Tongue (tissue), 2 donors: ENCODE results near the gene PIK3IP1. TPM values are rescaled to one million over a fixed set of nuclear protein-coding genes. Genes with fewer than 3 reads are reported as not detected.
"Not testable (repeated sequence)": the region's sequence is repeated elsewhere in the genome, so short reads cannot be mapped to it uniquely, and the experiment has no call there.

Experiments
- DNase-seq: peaks from one replicate; pipeline ENCODE4 v3.0.0-alpha.2; 2015
- total RNA-seq: library from RNA; depleted of rRNA; stranded (reverse); fragments of >200 nt; gene quantifications from one replicate; pipeline ENCODE4 v1.2.3, GENCODE V29; 2014

Gene PIK3IP1, protein sequence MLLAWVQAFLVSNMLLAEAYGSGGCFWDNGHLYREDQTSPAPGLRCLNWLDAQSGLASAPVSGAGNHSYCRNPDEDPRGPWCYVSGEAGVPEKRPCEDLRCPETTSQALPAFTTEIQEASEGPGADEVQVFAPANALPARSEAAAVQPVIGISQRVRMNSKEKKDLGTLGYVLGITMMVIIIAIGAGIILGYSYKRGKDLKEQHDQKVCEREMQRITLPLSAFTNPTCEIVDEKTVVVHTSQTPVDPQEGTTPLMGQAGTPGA
- 16.7 TPM for total RNA-seq

DNA sequence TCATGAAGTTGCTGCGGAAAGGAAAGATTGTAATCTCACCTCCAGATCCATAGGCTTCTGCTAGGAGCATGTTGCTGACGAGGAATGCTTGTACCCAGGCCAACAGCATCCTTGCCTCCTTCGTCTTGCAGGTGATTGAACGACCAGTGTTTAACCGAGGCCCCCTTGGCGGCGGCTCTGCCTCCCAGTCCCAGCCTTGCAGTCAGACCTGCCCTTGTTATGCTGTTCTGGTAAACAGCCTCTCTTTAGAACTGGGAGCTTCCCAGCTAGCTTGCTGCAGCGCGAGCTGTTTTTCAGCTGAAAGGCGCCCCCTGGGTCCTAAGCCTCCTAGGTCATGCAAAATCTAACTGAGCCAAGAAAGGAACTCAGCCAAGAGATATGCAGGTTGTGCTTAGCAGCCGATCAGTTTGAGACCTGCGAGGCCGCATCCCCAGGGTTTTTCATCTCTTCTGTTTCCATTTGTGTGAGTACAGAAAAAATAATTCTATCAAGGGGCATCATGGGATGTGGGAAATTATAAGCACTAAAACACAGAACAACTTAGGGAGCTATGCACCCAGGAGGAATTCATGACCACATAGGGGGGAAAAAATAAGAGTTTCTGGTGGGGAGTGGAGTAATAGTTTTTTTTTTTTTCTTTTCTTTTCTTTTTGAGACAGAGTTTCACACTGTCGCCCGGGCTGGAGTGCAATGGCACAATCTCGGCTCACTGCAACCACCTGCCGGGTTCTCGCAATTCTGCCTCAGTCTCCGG lies at the start of gene PIK3IP1:
Gene PIK3IP1, minus strand, starts transcription at position 253 of the 754 bp plus-strand sequence. Its CDS starts 144 bp downstream, at position 109.
- DNase-seq, result peak; percentile 86

- no peak for DNase-seq
These were observed 49.2 kb upstream of the PIK3IP1 start for GRCh38 chr22:31341386-31342088.

DNA sequence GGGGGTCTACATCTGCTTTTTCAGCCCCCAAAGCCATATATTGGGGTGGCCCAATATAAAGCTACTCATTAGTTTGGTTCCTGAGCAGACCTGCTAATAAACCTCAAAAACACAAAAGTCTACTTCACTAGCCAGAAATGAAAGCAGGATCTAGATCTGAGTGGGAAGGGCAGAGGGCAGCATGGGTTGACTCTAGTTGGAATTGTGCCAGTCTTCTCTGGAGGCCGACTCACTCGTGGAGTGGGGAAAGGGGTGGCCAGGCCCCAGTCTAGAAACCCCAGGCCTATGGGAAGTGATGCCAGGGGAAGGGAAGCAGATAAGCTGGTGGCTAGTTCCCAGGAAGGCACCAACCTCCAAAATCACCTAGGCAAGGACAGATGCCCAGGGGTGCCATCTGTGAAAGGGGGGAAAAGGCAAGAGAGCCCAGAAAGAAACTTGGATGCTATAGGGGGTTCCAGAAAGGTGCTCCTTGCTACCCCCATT lies 48.5 kb upstream of the PIK3IP1 start:
- DNase-seq, result no peak

GRCh38 chr22:31340360-31340759 lies 48.1 kb upstream of the PIK3IP1 start:
- no peak for DNase-seq

DNA sequence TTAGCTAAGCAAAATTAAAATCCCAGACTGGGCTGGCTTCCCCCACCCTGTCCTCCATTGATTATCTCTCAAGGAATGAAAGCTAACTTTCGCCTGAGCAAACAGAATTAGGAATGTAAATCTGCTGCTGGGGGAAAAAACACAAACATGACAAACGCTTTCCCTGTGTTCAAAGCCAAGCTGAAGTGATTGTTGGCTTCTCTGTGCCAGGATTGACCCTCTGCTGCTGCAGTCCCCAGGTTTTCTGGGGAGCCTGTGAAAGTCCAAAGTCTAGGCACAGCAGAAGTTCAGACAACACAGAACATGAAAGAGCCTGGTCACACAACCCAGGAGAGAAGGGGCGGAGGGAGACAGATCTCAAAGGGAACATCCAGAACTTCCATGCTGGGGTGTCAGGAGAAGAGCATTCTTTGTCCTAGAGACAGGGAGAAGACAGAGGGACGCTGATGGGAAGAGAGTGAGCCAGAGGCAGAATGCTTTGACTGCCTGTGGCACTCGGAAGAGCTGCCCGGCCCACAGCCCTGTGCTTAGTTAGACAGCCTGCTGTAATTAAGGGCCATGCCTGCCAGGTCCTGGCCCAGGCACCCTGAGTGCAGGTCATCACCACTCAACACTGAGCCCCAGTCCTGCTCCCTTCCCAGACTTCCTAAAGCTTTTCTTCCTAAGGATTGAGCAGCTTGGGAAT lies 47.0 kb upstream of the PIK3IP1 start:
- DNase-seq, result no peak

GRCh38 chr22:31337178-31337577 lies 44.9 kb upstream of the PIK3IP1 start:
- no peak for DNase-seq

DNA sequence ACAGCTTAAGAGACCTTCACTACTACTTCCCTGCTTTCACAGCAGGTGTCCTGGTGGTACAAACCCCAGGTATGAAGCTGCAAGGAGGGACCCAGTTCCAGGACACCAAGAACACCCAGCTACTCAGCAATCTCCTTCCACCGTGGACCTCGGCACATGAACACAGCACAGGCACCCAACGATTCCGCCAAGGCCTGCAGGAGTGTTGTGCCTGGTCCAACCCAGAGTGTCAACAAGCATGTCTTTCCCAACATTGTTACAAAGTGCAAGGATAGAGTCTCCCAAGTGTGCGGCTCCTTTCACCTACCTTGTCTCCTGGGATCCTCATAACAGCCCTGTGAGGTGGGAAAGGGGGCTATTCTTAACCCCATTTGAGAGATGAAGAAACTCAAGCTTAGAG lies 42.0 kb upstream of the PIK3IP1 start:
- no peak for DNase-seq

- no peak for DNase-seq
These were observed 41.4 kb upstream of the PIK3IP1 start for GRCh38 chr22:31333641-31334040.

- DNase-seq, result no peak
These were observed 40.6 kb upstream of the PIK3IP1 start for GRCh38 chr22:31332886-31333285.

DNA sequence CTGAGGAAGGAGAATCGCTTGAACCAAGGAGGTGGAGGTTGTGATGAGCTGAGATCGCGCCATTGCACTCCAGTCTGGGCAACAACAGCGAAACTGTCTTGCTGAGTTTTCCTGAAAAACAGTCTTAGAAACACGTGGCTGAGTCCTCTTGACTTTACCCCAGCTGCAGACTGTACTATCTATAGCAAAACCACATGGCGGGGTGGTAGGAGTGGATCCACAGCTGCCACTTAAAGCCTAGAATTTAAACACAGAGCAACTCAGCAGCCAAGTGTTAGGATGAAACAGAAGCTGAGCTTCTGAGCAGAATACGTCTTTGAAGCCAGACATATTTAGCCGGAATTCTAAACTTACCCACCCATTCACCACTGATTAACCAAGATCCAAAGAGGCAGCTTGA lies 39.7 kb upstream of the PIK3IP1 start:
- DNase-seq, result peak; percentile 56

DNA sequence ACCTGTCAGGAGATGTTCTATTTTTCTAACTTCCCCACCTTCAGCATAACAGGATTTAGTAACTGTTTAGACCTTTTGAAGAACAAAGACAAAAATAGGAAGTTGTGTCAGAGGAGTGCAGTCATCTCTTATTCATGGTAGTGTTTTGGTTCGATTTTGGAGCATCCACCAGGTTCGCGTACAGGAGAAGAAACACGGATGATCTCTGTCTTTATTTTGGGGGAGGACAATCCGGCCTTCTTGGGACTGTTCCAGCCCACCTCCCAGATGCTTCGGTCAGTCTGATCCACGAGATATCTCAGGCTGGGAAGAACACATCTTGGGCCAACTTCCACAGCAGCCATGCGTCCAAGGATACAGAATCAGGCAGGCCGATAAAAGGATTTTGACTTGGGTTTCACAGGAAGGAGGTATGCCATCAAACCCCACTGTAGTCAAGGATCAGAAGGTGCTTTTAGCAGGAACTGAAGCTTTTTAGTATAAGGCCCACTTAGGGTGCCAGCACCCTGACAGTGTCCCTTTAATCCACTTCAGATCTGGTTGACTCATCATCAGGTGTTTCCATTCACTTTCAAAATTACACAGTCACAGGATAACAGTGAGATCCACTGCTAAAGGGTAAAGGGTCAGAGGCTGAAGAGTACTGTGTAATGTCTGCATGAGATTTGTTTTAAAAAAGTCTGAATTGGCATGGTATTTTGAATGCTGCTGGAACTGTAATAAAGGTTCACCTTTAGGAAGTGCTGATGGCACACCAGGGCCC lies 37.3 kb upstream of the PIK3IP1 start:
- DNase-seq, result no peak

DNA sequence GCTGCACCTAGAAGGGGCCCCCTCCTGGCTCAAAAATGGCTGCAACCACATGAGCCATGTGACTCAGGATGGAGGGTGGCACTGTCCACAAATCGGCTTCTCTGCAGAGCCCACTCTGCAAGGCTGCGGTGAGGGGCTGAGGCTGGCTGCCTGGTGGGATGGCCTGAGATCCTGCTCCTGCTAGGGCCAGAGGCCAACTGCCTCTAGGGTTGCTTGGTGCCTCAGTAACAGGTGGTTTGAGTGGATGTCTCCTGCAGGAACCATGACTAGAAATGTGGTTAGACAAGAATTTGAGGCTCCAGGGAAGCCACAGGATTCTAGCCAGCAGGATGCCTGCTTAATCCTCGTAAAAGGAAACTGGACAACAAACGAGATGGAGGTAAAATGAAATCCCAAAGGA lies 36.7 kb upstream of the PIK3IP1 start:
- DNase-seq, result no peak

DNA sequence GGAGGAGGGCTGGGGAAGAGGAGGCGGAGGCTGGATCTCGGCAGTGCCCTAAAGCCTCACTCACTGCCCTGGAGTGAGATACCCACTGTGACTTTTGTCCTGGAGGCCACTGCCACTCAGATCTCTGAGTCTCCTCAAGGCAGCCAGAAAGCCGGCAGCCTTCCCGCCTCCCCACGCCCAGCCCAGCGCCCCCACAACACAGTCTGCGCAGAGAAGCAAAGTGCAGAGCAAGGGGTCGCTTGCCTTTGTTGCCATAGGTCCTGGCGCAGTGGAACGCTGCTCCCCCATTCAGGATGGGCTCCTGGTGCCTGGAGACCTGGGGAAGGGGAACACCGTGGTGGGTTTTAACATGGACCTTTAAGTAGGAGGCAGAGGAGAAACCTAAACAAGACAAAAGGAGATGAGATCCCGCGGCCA lies 36.3 kb upstream of the PIK3IP1 start:
- no peak for DNase-seq

- DNase-seq, result no peak
These were observed 35.7 kb upstream of the PIK3IP1 start for GRCh38 chr22:31327806-31328543.

- DNase-seq, result no peak
These were observed 34.6 kb upstream of the PIK3IP1 start for GRCh38 chr22:31326877-31327276.

DNA sequence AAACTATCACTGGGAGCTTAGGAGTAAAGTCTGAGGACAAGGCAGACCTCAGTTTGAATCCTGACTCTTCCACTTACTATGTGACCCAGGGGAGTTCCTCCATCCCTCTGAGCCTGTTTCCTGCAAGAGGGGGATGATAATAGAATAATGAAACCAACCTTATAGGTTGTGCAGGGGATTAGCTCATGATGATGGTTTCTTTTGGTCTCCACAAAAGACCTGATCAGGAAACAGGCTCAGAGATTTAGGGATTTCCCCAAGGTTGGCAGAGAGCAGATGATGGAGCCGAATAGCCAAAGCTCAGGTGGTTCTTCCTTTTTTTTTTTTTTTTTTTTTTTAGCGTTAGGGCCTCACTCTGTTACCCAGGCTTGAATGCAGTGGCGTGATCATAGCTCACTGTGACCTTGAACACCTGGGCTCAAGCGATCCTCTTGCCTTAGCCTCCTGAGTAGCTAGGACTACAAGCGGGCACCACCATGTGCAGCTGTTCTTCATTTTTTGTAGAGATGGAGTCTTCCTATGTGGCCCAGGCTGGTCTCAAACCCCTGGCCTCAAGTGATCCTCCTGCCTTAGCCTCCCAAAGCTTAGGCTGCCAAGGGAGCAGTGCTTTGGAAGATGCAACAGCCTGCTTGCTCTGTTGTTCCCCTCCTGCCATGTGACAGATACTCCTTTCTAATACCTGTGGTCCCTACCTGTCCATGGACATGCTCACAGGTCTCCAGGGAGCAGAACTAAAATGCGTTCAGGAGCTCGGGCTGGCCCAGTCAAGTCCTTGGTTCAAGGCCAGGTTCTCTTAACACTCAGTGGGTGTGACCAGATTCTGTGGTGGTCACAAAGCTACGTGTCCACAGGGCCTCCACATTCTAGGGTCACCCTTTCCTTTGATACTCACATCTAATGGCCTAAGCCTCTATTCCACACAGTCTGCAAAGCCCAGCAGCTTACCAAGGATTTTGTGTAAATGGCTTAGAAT lies 31.6 kb upstream of the PIK3IP1 start:
- no peak for DNase-seq

GRCh38 chr22:31321421-31321820 lies 29.1 kb upstream of the PIK3IP1 start:
- no peak for DNase-seq

- not testable (repeated sequence) for DNase-seq
These were observed 21.9 kb upstream of the PIK3IP1 start for GRCh38 chr22:31314220-31314619.

- peak; percentile 83 for DNase-seq
These were observed 21.3 kb upstream of the PIK3IP1 start for GRCh38 chr22:31313366-31314147.
